HL-60/S4 treated with retinoic acid at 250 ng/mL for 4 days and 3 days (cell line): ENCODE data around the gene MYO7A.

Experiments
- in situ Hi-C: fragments of 300-500 bp; cut with MboI; formaldehyde crosslinking; loops from 2 replicates; pipeline ENCODE4 v1.7.0; 2022; ENCODE audit warnings: low sequenced_read_pairs

MYO7A gene

DNA sequence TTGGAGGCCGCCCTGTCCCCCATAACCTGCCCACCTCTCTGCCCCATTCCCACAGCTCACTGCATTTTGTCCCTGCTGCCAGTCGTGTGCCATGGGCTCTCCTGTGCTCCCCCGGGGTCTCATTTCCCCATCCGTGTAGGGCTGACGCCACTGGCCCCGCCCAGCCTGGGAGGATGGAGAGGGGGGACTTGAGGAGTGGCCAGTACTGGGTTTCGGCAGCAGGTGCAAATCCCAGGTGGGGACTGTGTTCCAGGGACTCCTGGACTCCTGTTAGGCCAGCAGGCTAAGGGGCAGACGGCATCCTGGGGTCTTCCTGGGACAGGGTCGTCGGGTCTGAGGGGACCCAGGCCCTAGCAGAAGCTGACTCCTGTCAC, 1.2 kb upstream of the MYO7A start:
- in situ Hi-C loops, result no loop called here

DNA sequence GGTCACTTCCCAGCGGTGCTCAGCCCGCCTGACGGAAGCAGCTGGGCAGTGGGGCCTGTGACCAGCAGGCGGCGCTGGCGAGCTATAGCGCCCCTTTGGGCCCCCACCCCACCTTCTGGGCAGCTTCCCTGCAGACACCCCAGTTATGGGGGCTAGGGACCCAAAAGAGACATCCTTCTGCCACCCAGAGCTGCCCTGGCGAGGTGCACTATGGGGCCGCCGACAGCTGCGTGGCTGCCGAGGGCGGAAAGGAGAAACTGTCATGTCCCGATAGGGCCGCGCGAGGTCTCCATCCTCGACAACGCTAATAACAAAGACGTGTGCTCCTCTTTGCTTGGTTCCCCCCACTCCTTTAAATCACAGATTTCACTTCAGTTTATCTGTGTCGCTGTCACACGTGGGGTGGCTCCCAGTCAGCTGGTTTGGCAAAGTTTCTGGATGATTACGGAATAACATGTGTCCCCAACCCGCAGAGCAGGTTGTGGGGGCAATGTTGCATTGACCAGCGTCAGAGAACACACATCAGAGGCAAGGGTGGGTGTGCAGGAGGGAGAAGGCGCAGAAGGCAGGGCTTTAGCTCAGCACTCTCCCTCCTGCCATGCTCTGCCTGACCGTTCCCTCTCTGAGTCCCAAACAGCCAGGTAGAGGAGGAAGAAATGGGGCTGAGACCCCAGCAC, 673 bp upstream of the MYO7A start:
- in situ Hi-C loops, result no loop called here

DNA sequence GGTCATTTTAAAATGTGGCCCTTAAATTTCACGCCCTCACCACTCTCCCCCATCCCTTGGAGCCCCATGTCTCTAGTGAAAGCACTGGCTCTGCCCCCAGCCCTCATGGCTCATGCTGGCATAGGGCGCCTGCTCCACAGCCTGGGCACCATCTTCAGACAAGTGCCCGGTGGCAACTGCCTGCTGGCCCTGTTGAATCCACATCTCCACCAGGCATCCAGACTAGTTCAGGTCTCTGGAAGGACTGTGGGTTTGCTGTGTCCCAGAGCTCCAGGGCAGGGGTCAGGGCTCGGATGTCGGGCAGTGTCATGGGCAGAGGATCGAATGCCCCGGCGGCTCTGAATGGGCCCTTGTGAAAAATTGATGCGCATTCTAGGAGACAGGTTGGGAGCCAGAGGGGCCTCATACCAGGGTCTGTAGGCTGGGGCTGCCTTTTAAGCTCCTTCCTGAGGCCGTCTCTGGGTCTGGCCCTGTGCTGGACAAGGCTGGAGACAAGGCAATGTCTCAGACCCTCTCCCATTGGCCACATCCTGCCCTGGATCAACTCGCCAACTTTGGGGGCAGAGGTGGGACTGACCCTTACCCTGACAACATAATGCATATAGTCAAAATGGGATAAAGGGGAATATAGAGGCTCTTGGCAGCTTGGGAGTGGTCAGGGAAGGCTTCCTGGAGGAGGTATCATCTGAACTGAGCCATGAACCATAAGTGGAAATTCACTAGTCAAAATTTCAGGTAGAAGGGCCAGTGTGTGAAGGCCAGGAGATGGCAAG, 1.2 kb downstream of the MYO7A start:
- in situ Hi-C loops, result no loop called here

DNA sequence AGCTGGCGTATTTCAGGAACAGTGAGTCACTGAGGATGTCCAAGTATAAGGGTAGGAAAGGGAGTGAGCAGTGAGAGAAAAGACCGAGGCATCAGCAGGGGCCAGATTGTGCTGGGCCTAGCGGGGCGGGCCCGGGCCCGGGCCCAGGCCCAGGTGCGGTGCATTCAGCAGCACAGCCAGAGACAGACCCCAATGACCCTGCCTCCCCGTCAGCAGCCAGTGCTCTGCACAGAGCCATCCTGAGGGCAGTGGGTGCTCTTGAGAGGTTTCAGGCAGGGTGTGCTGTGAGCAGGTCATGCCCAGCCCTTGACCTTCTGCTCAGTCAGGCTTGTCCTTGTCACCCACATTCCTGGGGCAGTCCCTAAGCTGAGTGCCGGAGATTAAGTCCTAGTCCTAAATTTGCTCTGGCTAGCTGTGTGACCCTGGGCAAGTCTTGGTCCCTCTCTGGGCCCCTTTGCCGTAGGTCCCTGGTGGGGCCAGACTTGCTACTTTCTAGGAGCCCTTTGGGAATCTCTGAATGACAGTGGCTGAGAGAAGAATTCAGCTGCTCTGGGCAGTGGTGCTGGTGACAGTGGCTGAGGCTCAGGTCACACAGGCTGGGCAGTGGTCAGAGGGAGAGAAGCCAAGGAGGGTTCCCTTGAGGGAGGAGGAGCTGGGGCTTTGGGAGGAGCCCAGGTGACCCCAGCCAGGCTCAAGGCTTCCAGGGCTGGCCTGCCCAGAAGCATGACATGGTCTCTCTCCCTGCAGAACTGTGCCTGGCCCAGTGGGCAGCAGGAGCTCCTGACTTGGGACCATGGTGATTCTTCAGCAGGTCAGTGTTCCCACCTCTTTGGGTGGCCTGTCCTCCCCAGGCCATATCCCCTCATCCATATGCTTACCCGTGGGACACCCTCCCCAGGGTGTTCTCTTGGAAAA, 2.1 kb downstream of the MYO7A start:
- in situ Hi-C loops, result no loop called here

DNA sequence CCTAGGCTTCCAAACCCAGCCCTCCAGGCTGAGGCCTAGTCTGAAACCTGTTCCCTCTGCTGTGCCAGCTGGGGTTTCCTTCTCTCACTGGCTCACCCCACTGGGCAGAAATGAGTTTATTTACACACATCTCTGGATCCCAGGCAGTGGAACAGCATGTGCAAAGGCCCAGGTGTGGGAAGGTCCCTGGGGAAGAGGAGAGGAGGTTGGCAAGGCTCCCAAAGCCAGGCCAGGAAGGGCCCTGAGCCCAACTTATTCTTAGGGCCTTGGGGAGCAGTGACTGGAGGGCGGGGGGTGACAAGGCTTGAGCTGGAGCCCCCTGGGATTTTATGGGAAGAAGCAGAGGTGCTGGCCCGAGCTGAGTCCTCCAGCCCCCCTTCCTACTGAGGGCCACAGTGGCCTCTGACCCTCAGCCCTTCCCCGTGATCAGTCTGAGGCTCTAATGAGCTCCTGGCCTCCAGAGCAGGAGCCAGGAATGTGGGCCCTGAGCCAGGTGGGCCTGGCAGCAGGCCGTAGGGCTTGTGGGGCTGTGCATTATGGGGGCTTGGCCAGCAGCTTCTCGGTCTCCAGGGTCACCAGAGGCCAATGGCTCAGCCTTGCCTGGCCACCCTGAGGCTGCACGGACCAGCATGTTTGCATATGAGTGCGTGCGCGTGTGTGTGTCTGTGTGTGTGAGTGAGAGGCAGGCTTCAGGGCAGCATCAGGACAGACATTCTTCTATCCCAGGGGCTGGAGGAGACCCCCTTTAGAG, 2.9 kb downstream of the MYO7A start:
- in situ Hi-C loops, result no loop called here

DNA sequence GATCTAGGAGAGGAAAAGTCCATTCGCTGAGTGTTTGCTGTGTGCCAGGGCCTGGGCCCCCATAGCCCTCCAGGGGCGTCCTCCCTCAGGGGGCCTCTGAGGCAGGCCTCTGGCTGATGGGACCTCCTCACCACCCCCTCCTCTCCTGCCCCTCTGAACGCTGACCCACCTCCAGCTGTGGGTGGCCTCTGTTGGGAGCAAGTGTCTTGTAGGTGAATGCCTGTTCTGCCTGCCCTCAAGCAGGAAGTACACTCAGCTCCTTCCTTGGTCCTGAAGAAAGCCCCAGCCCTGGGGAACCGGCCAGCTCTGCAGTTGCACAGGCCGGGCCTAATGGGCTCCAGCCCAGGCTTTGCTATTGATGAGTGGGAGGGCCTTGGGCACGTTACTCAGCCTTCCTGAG, 3.5 kb downstream of the MYO7A start:
- in situ Hi-C loops, result no loop called here

DNA sequence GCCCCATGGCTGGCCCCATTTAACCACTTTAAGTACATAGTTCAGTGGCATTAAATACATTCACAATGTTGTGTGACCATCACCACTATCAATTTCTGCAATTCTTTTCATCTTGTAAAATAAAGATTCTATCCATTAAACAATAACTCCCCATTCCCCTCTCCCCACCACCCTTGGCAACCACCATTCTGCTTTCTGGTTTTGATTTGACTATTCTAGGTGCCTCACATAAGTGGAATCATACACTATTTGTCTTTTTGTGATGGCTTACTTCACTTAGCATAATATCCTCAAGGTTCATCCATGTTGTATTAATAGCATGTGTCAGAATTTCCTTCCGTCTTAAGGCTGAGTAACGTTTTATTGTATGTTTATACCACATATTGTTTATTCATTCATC, 7.0 kb downstream of the MYO7A start:
- in situ Hi-C loops, result no loop called here

DNA sequence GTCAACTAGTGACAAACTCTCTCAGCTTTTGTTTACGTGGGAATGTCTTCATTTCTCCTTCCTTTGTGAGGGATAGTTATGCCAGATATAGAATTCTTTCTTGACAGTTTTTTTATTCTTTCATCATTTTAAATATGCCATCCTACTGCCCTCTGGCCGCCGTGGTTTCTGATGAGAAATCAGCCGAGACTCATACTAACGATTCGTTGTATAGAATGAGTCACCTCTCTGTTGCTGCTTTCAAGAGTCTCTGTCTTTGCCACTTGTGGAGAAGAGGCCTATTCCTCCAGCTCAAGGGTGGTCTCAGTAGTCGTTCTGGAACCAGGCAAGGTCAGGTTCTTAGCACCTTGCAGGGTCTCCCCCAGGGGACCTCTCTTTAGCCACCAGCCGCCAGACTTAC, 8.0 kb downstream of the MYO7A start:
- in situ Hi-C loops, result no loop called here

DNA sequence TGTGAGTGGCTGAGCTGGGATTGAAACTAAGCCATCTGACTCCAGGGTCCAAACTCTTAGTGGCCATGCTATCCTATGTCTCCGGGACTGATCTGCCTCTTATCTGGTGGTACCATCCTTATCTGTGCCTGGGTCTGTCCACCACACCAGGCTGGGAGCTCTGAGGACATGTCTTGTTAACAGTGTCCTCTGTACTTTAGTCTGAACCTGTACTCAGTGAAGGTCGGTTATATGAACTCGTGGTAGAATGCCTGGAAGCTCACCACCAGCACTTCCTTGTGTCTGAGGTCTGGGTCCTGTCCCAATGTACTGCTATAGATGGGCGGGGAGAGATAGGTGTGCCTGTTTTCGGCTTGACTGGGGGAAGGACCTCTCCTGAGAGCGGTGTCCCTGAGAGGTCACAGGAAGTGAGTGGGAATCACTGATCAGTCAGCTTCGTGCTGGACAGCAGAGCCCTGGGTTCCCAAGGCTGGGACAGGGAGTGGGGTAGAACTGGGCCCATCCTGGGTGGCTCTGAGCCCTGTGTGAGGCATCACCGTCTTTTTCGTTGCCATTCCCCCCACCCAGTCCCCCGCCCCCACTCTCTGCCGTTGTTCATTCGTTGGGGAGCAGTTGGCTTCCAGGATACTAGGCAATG, 8.9 kb downstream of the MYO7A start:
- in situ Hi-C loops, result no loop called here

DNA sequence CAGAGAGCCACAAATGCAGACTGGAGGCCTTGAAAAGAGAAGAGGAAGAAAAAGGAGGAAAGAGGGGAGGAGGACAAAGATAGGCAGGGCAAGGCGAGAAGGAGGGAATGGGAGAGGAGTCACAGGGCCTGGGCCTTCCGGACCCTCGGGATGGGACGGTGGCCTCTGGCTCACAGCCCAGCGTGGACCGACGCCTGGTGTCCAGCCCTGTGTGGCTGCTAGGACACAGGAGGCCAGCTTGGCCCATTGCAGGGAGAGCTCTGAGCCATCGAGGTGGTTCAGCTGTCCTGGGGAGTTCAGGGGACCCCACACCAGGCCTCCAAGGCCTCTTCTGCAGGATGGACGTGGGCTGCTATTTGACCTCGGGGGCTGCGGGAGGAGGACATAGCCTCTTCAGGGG, 9.4 kb downstream of the MYO7A start:
- in situ Hi-C loops, result no loop called here

DNA sequence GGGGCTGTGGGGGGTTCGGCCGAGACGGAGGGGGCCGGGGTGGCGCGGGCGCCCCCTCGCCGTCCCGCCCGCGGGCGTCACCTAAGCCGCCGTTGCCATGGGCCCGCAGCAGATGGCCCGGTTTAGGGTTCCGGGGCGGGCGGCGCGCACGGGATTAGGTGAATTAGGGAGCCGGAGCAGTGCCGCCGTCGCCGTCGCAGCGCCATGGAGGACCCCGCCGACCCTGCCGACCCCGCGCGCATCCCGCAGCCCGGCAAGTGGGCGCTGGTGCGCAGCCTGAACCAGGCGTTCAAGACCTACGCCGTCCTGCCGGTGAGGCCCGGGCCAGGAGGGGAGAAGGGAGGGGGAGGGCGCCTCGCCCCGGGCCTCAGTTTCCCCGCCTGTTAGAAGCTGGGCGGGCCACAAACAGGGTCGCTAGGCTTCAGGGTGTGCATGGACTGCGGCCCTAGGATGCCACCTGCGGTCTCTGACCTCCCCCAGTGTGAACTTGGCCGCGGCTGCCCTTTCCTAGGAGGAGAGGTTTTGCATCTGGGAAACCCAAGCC, 10.1 kb downstream of the MYO7A start:
- in situ Hi-C loops, result no loop called here

DNA sequence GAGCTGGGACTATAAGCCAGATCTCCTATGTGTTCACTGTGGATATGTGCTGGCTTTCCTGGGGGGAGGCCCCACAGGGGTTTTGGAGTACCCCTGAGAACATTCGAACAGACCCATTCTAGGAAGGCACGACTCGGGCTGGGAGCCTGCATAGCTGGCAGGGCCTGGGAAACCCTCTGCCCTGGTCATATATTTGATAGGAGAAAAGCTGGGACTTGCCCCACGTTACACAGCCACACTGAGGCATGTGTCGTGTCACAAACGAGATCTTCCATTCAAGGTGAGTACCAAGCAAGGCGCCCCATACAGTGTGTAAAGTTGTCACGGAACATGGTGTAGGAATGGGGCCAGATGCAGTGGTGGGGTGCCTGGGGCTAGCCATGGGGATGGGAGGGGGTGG, 11.2 kb downstream of the MYO7A start:
- in situ Hi-C loops, result no loop called here

DNA sequence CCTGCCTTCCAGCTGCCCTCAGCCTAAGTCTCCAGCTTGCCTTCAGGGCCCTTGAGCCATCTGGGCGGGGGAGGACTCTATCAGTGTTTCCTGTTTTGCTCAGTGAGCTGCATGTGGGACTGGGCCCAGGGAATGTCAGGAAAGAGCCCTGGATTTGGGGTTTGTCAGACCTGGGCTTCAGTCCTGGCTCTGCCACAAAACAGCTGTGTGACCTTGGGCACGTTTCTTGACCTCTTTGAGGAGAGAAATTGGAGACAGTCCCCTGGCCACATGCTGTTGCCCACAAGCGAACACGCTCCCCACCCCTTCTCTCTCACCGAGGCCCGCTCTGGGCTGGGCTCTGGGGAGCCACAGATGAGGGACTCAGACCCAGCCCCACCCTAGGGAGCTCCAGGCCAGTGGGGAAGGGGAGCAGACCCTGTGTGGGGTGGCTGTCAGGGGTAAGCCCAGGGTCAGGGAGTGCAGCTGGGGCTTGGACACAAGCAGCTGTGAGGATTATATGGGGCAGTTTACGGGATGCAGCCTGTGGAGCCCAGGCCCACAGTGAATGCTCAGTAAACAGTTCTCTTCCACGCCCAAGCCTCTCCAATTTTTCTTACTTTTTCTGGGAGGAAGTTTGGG, 12.3 kb downstream of the MYO7A start:
- in situ Hi-C loops, result no loop called here

DNA sequence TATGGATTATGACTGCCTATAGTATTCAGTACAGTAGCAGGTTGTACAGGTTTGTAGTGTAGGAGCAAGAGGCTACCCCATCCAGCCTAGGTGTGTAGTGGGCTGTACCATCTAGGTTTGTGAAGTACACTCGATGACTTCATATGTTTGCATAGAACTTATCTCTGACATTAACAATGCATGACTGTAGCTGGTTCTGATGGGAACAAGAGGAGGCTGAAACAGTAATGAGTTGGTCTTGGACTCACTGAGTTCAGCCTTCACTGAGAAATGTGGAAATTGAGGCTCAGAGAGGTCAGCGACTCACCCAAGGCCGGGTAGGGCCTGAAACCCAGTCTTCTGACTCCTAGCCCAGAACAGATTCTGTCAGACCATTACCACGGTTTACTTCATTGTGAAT, 13.0 kb downstream of the MYO7A start:
- in situ Hi-C loops, result no loop called here

DNA sequence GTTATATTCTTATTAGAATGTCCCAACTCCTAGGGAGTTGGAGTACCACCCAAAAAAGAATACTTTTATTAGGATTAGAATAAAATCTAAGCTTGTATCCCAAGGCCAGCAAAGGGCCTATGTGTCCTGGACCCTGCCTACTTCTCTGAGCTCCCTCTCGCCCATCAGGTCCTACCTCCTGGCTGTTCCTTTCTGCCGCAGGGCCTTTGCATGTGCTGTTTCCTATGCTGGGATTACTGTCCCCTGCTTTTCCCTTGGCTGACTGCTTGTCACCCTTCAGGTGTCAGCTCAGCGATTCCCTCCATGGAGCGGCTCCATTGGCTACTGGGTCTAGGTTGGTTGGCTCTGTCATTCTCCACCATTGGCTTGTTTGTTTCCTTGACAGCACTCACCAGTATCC, 13.4 kb downstream of the MYO7A start:
- in situ Hi-C loops, result no loop called here

DNA sequence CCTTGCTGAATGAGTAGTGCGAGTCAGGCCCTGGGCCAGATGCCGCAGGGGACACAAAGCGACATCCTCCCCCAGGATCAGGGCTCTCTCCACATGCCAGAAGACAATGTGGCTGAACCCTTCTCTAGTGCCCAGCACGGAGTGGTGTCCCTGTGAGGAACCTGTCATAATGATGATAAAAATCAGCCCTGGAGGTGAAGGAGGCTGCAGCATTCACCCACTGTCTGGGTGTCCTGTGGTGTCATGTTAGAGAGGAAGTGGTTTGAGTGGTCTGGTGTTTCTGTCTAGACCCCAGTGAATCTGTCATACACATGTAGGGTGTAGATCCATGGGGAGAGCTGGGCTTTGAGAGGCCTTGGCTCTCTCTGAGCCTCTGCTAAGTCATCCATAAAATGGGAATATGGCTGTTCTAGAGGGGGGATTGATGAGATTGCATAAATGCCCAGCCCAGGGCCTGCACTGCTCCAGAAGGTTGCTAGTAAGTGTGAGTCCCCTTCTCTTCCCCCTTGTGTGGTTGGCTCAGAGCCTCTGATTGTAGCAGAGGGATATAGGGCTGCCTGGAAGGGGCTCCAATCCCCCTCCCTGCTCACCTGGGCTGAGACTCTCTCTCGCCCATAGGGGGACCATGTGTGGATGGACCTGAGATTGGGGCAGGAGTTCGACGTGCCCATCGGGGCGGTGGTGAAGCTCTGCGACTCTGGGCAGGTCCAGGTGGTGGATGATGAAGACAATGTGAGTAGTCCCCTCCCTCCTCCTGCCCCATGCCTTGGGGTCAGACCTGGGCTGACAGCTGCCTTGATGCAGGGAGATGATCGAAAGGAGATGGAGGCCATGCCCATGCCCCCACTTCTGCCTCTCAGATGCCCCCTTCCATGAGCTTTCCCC, 14.3 kb downstream of the MYO7A start:
- in situ Hi-C loops, result no loop called here

DNA sequence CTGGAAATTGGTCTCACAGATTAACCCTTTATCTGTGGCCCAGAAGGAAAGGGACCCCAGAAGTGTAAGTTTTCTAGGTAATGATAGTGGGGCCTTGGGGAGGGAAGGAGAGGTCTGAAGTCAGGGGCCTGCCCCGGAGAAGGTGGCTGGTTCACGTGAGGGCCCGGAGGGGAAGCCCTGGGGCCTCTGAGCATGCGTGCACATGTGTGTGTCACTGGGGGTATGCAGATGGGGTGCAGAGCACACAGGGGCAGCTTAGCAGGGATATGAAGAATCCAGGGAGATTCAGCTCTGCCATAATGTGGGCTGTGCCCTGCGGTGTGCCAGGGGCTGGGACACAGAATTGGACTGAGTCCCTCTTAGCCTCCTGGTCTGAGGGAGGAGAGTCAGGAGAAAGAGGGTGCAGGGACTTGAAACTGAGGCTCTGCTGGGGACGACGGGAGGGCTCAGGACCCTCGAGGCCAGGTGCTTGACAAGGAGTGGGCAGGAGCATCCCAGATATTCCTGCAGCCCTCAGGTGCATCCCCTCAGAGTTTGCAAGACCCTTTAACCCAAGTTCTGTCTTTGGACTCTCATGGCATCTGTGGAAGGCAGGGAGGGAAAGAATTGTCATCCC, 15.5 kb downstream of the MYO7A start:
- in situ Hi-C loops, result no loop called here

DNA sequence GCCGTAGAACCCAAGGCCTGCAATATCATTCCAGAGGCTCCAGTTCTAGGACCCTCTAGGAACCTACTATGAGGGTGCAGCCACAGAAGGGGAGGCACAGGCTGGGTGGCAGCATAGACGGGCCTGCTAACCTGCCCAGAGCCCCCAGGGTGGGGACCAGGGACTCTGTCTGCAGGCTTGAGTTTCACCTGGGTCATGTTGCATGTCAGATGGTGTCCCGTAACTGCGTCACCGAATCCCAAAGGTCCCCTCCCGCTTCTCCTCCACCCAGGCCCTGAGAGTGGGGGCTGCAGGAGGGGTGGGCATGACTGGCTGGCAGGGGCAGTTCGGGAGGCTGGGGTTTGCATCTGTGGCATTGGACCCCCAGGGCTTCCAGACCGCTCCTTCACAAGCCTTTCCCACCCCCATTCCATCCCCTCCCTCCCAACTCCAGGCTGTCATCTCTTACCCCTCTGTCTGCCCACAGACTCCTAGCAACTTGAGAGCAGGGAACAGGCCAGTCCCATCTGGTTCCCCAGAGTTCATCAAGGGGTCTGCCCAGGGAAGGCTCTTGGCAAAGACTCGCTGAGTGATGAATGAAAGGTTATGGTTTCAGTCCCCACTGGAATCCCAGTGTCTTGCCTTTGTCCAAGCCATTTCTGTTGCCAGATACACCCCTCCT, 16.3 kb downstream of the MYO7A start:
- in situ Hi-C loops, result no loop called here
